DND-41 (cell line): ENCODE data around the gene GSS.

Experiments
- ATAC-seq: fragments of 200-7000 bp; cut with Tn5 transposase; 3 replicates; pipeline ENCODE4 v1.9.1; 2021; ENCODE audit warnings: low read depth; ENCODE audit not compliant: insufficient read depth
- DNase-seq: peaks from one replicate; pipeline ENCODE4 v3.0.0-alpha.2; 2020
- H2AFZ ChIP-seq: 2 replicates; pipeline ENCODE4 v1.6.0; 2012; ENCODE audit warnings: low read depth, low read length
- H3K27ac ChIP-seq: 2 replicates; pipeline ENCODE4 v1.5.1; 2012; ENCODE audit warnings: low read length, inconsistent platforms
- H3K27me3 ChIP-seq: fragments of 200-600 bp; sonication (generic); 2 replicates; pipeline ENCODE4 v1.6.0; 2012; ENCODE audit warnings: low read length, mild to moderate bottlenecking, inconsistent platforms; ENCODE audit not compliant: insufficient read depth, poor library complexity
- H3K36me3 ChIP-seq: 2 replicates; pipeline ENCODE4 v1.5.1; 2012; ENCODE audit warnings: low read length, inconsistent platforms; ENCODE audit not compliant: insufficient read depth
- H3K4me1 ChIP-seq: 2 replicates; pipeline ENCODE4 v1.5.1; 2012; ENCODE audit warnings: mild to moderate bottlenecking, low read length; ENCODE audit not compliant: insufficient read depth
- H3K4me2 ChIP-seq: 2 replicates; pipeline ENCODE4 v1.6.0; 2012; ENCODE audit warnings: mild to moderate bottlenecking, moderate library complexity, low read length, inconsistent platforms; ENCODE audit not compliant: insufficient read depth
- H3K4me3 ChIP-seq, 2 experiments: fragments of 200-600 bp in 1 of 2; shearing (Covaris generic) in 1 of 2; 2 replicates each; pipeline ENCODE4 v1.5.1; 2012 to 2016; ENCODE audit warnings: inconsistent platforms in 2 of 2, low read length in 2 of 2, mild to moderate bottlenecking in 2 of 2, low read depth in 1 of 2, moderate library complexity in 1 of 2
- H3K79me2 ChIP-seq: 2 replicates; pipeline ENCODE4 v1.6.0; 2012; ENCODE audit warnings: low read length, inconsistent platforms; ENCODE audit not compliant: insufficient read depth
- H3K9ac ChIP-seq: 2 replicates; pipeline ENCODE4 v1.6.0; 2012; ENCODE audit warnings: low read depth, mild to moderate bottlenecking, inconsistent platforms, low read length, moderate library complexity
- H3K9me3 ChIP-seq: 2 replicates; pipeline ENCODE4 v1.5.1; 2012; ENCODE audit warnings: low read length, moderate library complexity, mild to moderate bottlenecking, inconsistent platforms; ENCODE audit not compliant: insufficient read depth, severe bottlenecking
- H4K20me1 ChIP-seq: 2 replicates; pipeline ENCODE4 v1.6.0; 2012; ENCODE audit warnings: low read length; ENCODE audit not compliant: insufficient read depth
- CTCF ChIP-seq: IDR thresholded peaks from 2 replicates; pipeline ENCODE4 v1.5.1; 2012; ENCODE audit warnings: borderline replicate concordance, low read length, moderate library complexity, mild to moderate bottlenecking; ENCODE audit not compliant: poor library complexity, severe bottlenecking; ENCODE audit errors: extremely low read depth
- EZH2 ChIP-seq: IDR thresholded peaks from 3 replicates; pipeline ENCODE4 v1.6.1; 2012; ENCODE audit warnings: borderline replicate concordance, low read depth, mild to moderate bottlenecking, moderate library complexity, low read length, inconsistent platforms; ENCODE audit not compliant: severe bottlenecking

The GSS gene

GRCh38 chr20:34931771-34932170 is 23.8 kb downstream of the GSS start:
- H3K79me2 ChIP-seq: no peaks in the 10 kb centered on the region
- no peaks in the 10 kb centered on the region for H3K27me3 ChIP-seq
- DNase-seq (no peak), ATAC-seq (no peak)
- no peak overlapping the region for H2AFZ ChIP-seq
- TF ChIP-seq EZH2 (no peak), CTCF (no peak)
- H3K9ac ChIP-seq: no peak overlapping the region
- H3K27ac ChIP-seq: no peak overlapping the region
- no peak overlapping the region for H3K4me2 ChIP-seq
- H4K20me1 ChIP-seq: no peaks in the 10 kb centered on the region
- H3K36me3 ChIP-seq: peaks cover 58% of the 10 kb centered on the region
- H3K4me3 ChIP-seq: no peak overlapping the region
- H3K4me1 ChIP-seq: no peaks in the 10 kb centered on the region
- no peaks in the 10 kb centered on the region for H3K9me3 ChIP-seq

- Histone ChIP-seq H4K20me1 (no peaks in the 10 kb centered on the region), H3K79me2 (no peaks in the 10 kb centered on the region), H3K4me1 (no peaks in the 10 kb centered on the region), H2AFZ (no peak overlapping the region), H3K27me3 (no peaks in the 10 kb centered on the region), H3K27ac (no peak overlapping the region), H3K9ac (no peak overlapping the region), H3K4me3 (no peak overlapping the region), H3K36me3 (peaks cover 45% of the 10 kb centered on the region), H3K9me3 (no peaks in the 10 kb centered on the region), H3K4me2 (no peak overlapping the region)
- DNase-seq (no peak), ATAC-seq (no peak)
- TF ChIP-seq EZH2 (no peak), CTCF (no peak)
Observed at GRCh38 chr20:34928411-34928810, 27.2 kb downstream of the GSS start.

- Histone ChIP-seq H3K4me3 (no peak overlapping the region), H3K27me3 (no peaks in the 10 kb centered on the region), H3K36me3 (peaks cover 41% of the 10 kb centered on the region), H3K4me1 (no peaks in the 10 kb centered on the region), H3K79me2 (no peaks in the 10 kb centered on the region), H3K9ac (no peak overlapping the region), H4K20me1 (no peaks in the 10 kb centered on the region), H2AFZ (no peak overlapping the region), H3K9me3 (no peaks in the 10 kb centered on the region), H3K27ac (no peak overlapping the region), H3K4me2 (no peak overlapping the region)
- no peak for TF ChIP-seq CTCF
- no peak for TF ChIP-seq EZH2
- no peak for ATAC-seq
- DNase-seq: no peak
Observed at GRCh38 chr20:34927736-34928135, 27.9 kb downstream of the GSS start.

- Histone ChIP-seq H3K4me1 (no peaks in the 10 kb centered on the region), H3K36me3 (peaks cover 37% of the 10 kb centered on the region)
- DNase-seq: no peak
Observed at GRCh38 chr20:34926581-34926980, 29.0 kb downstream of the GSS start.

More at GRCh38 chr20:34926581-34926980, 29.0 kb downstream of the GSS start:
- Histone ChIP-seq H3K9ac (no peak overlapping the region), H3K27me3 (no peaks in the 10 kb centered on the region), H3K4me3 (no peak overlapping the region), H3K27ac (no peak overlapping the region), H3K79me2 (no peaks in the 10 kb centered on the region), H4K20me1 (no peaks in the 10 kb centered on the region), H2AFZ (no peak overlapping the region), H3K9me3 (no peaks in the 10 kb centered on the region), H3K4me2 (no peak overlapping the region)
- peak; percentile 36; the same call in 1 of the 3 replicates for ATAC-seq
- TF ChIP-seq EZH2: no peak
- TF ChIP-seq CTCF: no peak
